Mesodermal cell (in vitro differentiated cells): Measurements from ENCODE around the gene FUT4.

Experiments used
- H3K27ac ChIP-seq: 2 replicates; pipeline ENCODE4 v1.7.0; 2013; ENCODE audit warnings: mild to moderate bottlenecking, low read depth, low read length, moderate library complexity; ENCODE audit not compliant: severe bottlenecking
- H3K36me3 ChIP-seq: 2 replicates; pipeline ENCODE4 v1.7.1; 2013; ENCODE audit warnings: mild to moderate bottlenecking, low read length, moderate library complexity; ENCODE audit not compliant: control insufficient read depth, insufficient read depth
- H3K4me1 ChIP-seq: one replicate; pipeline ENCODE4 v1.7.1; 2013; ENCODE audit warnings: mild to moderate bottlenecking, low read length; ENCODE audit not compliant: insufficient read depth, control insufficient read depth, poor library complexity, severe bottlenecking
- H3K4me3 ChIP-seq: 2 replicates; pipeline ENCODE4 v1.7.0; 2013; ENCODE audit warnings: low read length, control low read depth, mild to moderate bottlenecking; ENCODE audit not compliant: insufficient read depth, poor library complexity, severe bottlenecking; ENCODE audit errors: extremely low read depth
- H3K9me3 ChIP-seq: 2 replicates; pipeline ENCODE4 v1.7.1; 2013; ENCODE audit warnings: mild to moderate bottlenecking, low read length, moderate library complexity; ENCODE audit not compliant: control insufficient read depth
- WGBS, 2 experiments: methylation state at CpG; one replicate each; pipeline ENCODE4 v1.1.5; 2013; ENCODE audit warnings: missing lambda C conversion rate in 2 of 2; ENCODE audit not compliant: insufficient coverage in 2 of 2; 5-methylcytosine and 5-hydroxymethylcytosine counted together

Gene FUT4

DNA sequence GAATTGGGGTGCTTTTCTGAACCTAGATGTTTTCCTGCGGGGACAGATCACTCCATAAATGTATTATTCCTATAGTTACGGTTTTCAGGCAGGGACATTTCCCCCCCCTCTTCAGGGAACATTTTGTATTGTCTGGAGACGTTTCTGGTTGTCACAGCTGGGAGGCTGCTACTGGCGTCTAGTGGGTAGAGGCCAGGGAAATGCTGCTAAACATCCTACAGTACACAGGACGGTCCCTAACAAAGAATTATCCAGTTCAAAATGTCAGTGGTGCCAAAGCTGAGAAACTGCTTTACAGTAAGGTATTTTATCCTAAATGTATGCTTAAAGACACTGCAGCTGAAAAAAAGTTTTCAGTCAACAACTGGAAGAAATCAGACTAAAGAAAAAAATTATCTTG, 42.8 kb downstream of the FUT4 start:
- no peak overlapping the region for H3K27ac ChIP-seq
- H3K36me3 ChIP-seq: no peaks in the 10 kb centered on the region
- H3K4me3 ChIP-seq: no peak overlapping the region
- H3K9me3 ChIP-seq: no peaks in the 10 kb centered on the region
- 75% methylated on average over 2 of the region's 5 CpGs; no CpG with 5 or more reads in 1 of the 2 experiments for WGBS, 2 experiments
- no peaks in the 10 kb centered on the region for H3K4me1 ChIP-seq

DNA sequence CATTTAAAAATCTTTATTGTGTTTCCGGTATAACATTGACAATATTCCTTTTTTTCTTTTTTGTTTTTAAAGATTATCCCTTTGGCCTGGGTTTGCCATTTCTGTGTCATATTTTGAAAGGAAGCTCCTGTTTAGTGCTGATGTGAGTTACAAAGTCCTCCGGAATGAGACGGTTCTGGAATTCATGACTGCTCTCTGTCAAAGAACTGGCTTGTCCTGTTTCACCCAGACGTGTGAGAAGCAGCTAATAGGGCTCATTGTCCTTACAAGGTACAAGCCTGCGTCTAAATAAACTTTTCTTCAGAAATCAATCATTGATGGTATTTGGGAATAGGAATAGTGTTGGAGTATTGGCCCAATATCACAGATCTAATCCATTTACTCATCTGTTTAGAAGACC, 43.3 kb downstream of the FUT4 start:
- H3K9me3 ChIP-seq: no peaks in the 10 kb centered on the region
- H3K4me1 ChIP-seq: no peaks in the 10 kb centered on the region
- no peak overlapping the region for H3K27ac ChIP-seq
- 68 to 82% methylated on average over 2 to 3 of the region's 5 CpGs for WGBS, 2 experiments
- H3K4me3 ChIP-seq: no peak overlapping the region
- no peaks in the 10 kb centered on the region for H3K36me3 ChIP-seq

DNA sequence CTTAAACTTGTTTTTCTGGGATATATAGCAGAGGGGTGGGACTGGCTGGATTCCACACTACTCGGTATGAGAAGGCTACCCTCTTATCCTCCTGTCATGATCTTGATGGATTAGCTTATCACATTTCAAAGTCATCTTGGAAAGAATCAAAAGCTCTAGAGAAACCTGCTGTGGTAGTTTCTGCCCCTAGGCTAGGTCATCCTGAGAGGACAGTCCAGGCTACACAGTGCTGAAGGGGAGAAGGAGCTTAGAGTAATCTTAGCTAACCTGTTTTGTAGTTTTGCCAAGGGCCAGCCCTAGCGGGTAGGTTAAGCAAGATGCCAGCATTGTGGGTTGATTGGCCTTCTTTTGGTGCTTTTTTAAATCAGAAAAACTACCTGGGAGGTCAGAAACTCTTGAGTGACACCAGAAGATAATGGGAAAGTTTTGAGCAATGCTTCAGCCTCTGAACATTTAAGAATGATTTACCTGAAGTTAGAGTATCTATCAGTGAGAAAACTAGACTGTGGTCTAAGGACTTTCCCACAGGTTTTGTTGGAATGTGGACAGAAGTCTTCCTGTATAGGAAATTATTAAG, 44.7 kb downstream of the FUT4 start:
- H3K36me3 ChIP-seq: no peaks in the 10 kb centered on the region
- no peak overlapping the region for H3K27ac ChIP-seq
- H3K4me1 ChIP-seq: no peaks in the 10 kb centered on the region
- H3K4me3 ChIP-seq: no peak overlapping the region
- no peaks in the 10 kb centered on the region for H3K9me3 ChIP-seq
- 86% methylated on average over 1 of the region's 2 CpGs for WGBS, 2 experiments

DNA sequence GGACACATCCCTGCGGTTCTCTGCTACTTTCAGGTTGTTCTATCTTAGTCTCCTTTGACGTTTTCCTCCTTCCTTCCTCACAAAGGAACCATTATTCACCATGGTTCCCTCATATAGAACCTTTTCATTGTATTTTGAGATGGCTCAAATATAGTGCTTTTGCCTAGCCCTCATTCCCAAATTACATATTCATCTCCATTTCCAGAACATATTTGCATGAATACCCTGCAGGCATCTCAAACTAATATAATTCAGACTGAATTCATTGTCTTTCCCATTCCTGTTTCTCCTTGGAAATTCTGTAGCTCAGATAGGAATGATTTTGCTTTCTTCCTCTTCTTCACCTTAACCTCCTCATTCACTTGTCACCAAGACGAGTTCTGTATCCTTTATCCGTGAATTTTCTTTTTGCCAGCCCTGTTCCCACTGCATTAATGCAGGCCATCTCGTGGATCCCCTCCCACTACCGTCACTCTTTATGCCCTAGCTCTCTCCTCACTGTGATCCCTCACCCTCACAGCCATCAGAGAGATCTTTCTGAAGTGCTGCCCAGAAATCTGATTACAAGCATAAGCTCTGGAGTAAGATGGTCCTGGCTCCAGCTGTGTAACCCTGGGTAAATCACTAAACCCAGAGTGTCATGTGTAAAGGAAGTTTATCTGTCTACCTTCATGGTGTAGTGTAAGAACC, 46.8 kb downstream of the FUT4 start:
- Histone ChIP-seq H3K4me3 (no peak overlapping the region), H3K9me3 (no peaks in the 10 kb centered on the region), H3K27ac (no peak overlapping the region), H3K36me3 (no peaks in the 10 kb centered on the region), H3K4me1 (no peaks in the 10 kb centered on the region)
- WGBS, 2 experiments: 59 to 65% methylated on average over 4 to 6 of the region's 6 CpGs

DNA sequence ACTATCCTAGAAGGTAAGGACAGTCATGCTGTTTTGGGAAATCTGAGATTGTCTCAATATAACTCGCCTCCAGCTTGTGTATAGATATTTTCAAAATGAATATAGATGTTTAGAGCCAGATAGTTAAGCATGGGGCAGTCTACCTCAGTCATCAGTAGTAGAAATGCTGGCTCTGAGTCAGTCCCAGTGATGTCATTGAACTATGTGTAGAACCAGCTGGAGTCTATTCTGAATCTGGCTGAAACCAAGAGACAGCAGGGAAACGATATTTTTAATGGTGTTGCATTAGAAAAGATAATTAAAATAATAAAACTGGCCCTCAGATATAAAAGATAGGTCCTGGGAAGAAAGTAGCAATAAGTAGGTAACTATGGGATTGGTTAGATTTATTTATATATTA, 49.3 kb downstream of the FUT4 start:
- no peak overlapping the region for H3K4me3 ChIP-seq
- no peaks in the 10 kb centered on the region for H3K36me3 ChIP-seq
- H3K4me1 ChIP-seq: no peaks in the 10 kb centered on the region
- H3K27ac ChIP-seq: no peak overlapping the region
- H3K9me3 ChIP-seq: no peaks in the 10 kb centered on the region
- 100% methylated on average over 1 of the region's 2 CpGs; no CpG with 5 or more reads in 1 of the 2 experiments for WGBS, 2 experiments

DNA sequence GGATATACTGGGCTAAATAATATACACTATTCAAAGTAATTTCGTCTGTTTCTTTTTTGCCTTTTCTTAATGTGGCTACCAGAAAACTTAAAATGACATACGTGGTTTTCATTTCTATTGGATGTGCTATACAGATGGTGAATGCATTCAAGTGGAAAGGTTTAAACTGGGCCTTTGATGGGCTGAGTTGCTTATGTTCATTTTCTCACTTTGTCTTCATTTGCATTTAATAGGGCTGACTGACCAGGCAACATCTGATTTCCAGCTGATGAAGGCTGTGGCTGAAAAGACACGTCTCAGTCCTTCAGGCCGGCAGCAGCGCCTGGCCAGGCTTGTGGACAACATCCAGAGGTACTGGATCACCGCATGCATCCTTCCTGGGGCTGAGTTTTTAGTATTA, 51.4 kb downstream of the FUT4 start:
- no peak overlapping the region for H3K27ac ChIP-seq
- no peak overlapping the region for H3K4me3 ChIP-seq
- no peaks in the 10 kb centered on the region for H3K9me3 ChIP-seq
- no peaks in the 10 kb centered on the region for H3K36me3 ChIP-seq
- 86 to 100% methylated on average over 2 to 5 of the region's 6 CpGs for WGBS, 2 experiments
- H3K4me1 ChIP-seq: no peaks in the 10 kb centered on the region

DNA sequence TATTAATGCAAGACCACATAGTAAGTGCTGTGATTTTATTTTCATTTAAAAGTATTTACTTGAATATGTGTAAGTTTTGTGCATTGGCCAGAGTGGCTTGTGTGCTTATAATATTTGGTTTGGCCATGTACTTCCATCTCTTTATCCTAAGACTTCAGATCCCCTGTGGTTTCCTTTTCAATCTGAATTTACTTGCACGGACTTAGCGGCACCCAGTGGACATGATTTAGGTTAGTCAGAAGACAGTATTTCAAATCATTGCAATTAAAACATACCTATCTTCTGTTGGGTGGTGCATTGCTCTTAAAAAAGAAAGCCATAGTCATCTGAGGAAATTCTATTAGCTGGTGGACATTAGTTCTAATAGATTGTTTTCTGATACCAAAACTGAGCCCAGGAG, 54.2 kb downstream of the FUT4 start:
- Histone ChIP-seq H3K27ac (no peak overlapping the region), H3K9me3 (no peaks in the 10 kb centered on the region), H3K4me3 (no peak overlapping the region), H3K36me3 (no peaks in the 10 kb centered on the region), H3K4me1 (no peaks in the 10 kb centered on the region)
- no CpG with 5 or more reads among the region's 2 CpGs for WGBS, 2 experiments
